ENCODE data around the gene ACTG2. TPM values are rescaled to one million over a fixed set of nuclear protein-coding genes. Genes with fewer than 3 reads are reported as not detected.

The ACTG2 gene
- total RNA-seq, 1 experiment from 2014 or later, result 2.7 TPM

- Histone ChIP-seq H3K4me1 (ENCODE audit: insufficient read depth, low read length, poor library complexity, severe bottlenecking) (peaks cover 11% of the 10 kb centered on the region), H3K27me3 (replicated peaks; ENCODE audit: insufficient read depth, low read depth, low read length, poor library complexity) (no peaks in the 10 kb centered on the region), H3K27ac (ENCODE audit: low read depth, low read length, poor library complexity, severe bottlenecking) (no peak overlapping the region), H3K36me3 (ENCODE audit: insufficient read depth, low read length, poor library complexity, severe bottlenecking) (no peaks in the 10 kb centered on the region), H3K4me3 (ENCODE audit: low read depth, low read length, poor library complexity, severe bottlenecking) (no peak overlapping the region), H3K9me3 (ENCODE audit: low read depth, low read length, poor library complexity, severe bottlenecking) (no peaks in the 10 kb centered on the region)
- no peak for DNase-seq (ENCODE audit: low spot score)
- no TSS peak for BruUV-seq (replicated peaks)
- TF ChIP-seq, protein P1, sequence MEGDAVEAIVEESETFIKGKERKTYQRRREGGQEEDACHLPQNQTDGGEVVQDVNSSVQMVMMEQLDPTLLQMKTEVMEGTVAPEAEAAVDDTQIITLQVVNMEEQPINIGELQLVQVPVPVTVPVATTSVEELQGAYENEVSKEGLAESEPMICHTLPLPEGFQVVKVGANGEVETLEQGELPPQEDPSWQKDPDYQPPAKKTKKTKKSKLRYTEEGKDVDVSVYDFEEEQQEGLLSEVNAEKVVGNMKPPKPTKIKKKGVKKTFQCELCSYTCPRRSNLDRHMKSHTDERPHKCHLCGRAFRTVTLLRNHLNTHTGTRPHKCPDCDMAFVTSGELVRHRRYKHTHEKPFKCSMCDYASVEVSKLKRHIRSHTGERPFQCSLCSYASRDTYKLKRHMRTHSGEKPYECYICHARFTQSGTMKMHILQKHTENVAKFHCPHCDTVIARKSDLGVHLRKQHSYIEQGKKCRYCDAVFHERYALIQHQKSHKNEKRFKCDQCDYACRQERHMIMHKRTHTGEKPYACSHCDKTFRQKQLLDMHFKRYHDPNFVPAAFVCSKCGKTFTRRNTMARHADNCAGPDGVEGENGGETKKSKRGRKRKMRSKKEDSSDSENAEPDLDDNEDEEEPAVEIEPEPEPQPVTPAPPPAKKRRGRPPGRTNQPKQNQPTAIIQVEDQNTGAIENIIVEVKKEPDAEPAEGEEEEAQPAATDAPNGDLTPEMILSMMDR (conservative IDR thresholded peaks at IDR 0.05; ENCODE audit: low read depth, low read length), result no peak
- no peak for TF ChIP-seq EZH2 (IDR thresholded peaks at IDR 0.05; ENCODE audit: borderline replicate concordance, low read depth, low read length, poor library complexity, severe bottlenecking)
- ChIA-PET CTCF (no interaction called here), POLR2A (ENCODE audit: low non-redundant PET) (no interaction called here)
- intact Hi-C loops (cut with micrococcal nuclease; ENCODE audit: unreplicated experiment), result no loop called here
Observed at GRCh38 chr2:73906847-73907505, 14.2 kb downstream of the ACTG2 start.

GRCh38 chr2:73907840-73908452 lies 15.1 kb downstream of the ACTG2 start:
- no peaks in the 10 kb centered on the region for H3K27me3 ChIP-seq (replicated peaks; ENCODE audit: insufficient read depth, low read depth, low read length, poor library complexity)
- intact Hi-C loops (cut with micrococcal nuclease; ENCODE audit: unreplicated experiment), result no loop called here
- TF ChIP-seq, protein P1 (conservative IDR thresholded peaks at IDR 0.05; ENCODE audit: low read depth, low read length), result peak; percentile 46
- no peak for TF ChIP-seq EZH2 (IDR thresholded peaks at IDR 0.05; ENCODE audit: borderline replicate concordance, low read depth, low read length, poor library complexity, severe bottlenecking)
- no peak overlapping the region for H3K27ac ChIP-seq (ENCODE audit: low read depth, low read length, poor library complexity, severe bottlenecking)
- peak; percentile 54 for DNase-seq (ENCODE audit: low spot score)
- CTCF ChIA-PET, result interaction anchor here (0.9 kb wide), 1 partner anchor 244 kb away, joined by 3 read pairs; no protein-coding TSS in a partner anchor
- POLR2A ChIA-PET (ENCODE audit: low non-redundant PET), result no interaction called here
- BruUV-seq (replicated peaks), result no TSS peak
- H3K36me3 ChIP-seq (ENCODE audit: insufficient read depth, low read length, poor library complexity, severe bottlenecking), result no peaks in the 10 kb centered on the region
- H3K4me1 ChIP-seq (ENCODE audit: insufficient read depth, low read length, poor library complexity, severe bottlenecking), result peaks cover 11% of the 10 kb centered on the region
- H3K4me3 ChIP-seq (ENCODE audit: low read depth, low read length, poor library complexity, severe bottlenecking), result no peak overlapping the region
- H3K9me3 ChIP-seq (ENCODE audit: low read depth, low read length, poor library complexity, severe bottlenecking), result no peaks in the 10 kb centered on the region

- Histone ChIP-seq H3K36me3 (ENCODE audit: insufficient read depth, low read length, poor library complexity, severe bottlenecking) (no peaks in the 10 kb centered on the region), H3K4me3 (ENCODE audit: low read depth, low read length, poor library complexity, severe bottlenecking) (no peak overlapping the region), H3K9me3 (ENCODE audit: low read depth, low read length, poor library complexity, severe bottlenecking) (no peaks in the 10 kb centered on the region), H3K4me1 (ENCODE audit: insufficient read depth, low read length, poor library complexity, severe bottlenecking) (peaks cover 11% of the 10 kb centered on the region), H3K27me3 (replicated peaks; ENCODE audit: insufficient read depth, low read depth, low read length, poor library complexity) (no peaks in the 10 kb centered on the region), H3K27ac (ENCODE audit: low read depth, low read length, poor library complexity, severe bottlenecking) (no peak overlapping the region)
- ChIA-PET CTCF (no interaction called here), POLR2A (ENCODE audit: low non-redundant PET) (no interaction called here)
- no peak for TF ChIP-seq EZH2 (IDR thresholded peaks at IDR 0.05; ENCODE audit: borderline replicate concordance, low read depth, low read length, poor library complexity, severe bottlenecking)
- TF ChIP-seq, protein P1 (conservative IDR thresholded peaks at IDR 0.05; ENCODE audit: low read depth, low read length), result no peak
- peak; percentile 52 for DNase-seq (ENCODE audit: low spot score)
- intact Hi-C loops (cut with micrococcal nuclease; ENCODE audit: unreplicated experiment), result no loop called here
- BruUV-seq (replicated peaks), result no TSS peak
Observed at GRCh38 chr2:73908689-73909652, 16.2 kb downstream of the ACTG2 start.
